H1 (cell line): Measurements from ENCODE around the gene CTNNA3.

Experiments
- CTCF ChIP-seq, 3 experiments: IDR thresholded peaks; 1 replicate in 2 of 3; 2 replicates in 1 of 3; pipeline versions ENCODE4 v1.5.1 to v1.6.1; 2011; ENCODE audit warnings: low read length in 3 of 3, mild to moderate bottlenecking in 3 of 3, inconsistent platforms in 2 of 3, low read depth in 1 of 3, moderate library complexity in 1 of 3; ENCODE audit not compliant: insufficient read depth in 1 of 3; ENCODE audit errors: control extremely low read depth in 1 of 3
- EGR1 ChIP-seq: IDR thresholded peaks from 2 replicates; pipeline ENCODE4 v1.6.1; 2011; ENCODE audit warnings: low read depth, low read length, borderline replicate concordance
- EP300 ChIP-seq, 2 experiments: IDR thresholded peaks; 1 replicate in 1 of 2; 2 replicates in 1 of 2; pipeline ENCODE4 v1.6.1; 2011 to 2012; ENCODE audit warnings: low read depth in 2 of 2, low read length in 2 of 2, mild to moderate bottlenecking in 2 of 2, borderline replicate concordance in 1 of 2, inconsistent platforms in 1 of 2, moderate library complexity in 1 of 2
- HDAC2 ChIP-seq, 2 experiments: fragments of 300-600 bp in 1 of 2; sonication (generic) in 1 of 2; IDR thresholded peaks; 2 replicates each; pipeline ENCODE4 v1.6.1; 2011 to 2012; ENCODE audit warnings: low read depth in 2 of 2, low read length in 2 of 2, mild to moderate bottlenecking in 2 of 2, moderate library complexity in 2 of 2, borderline replicate concordance in 1 of 2, inconsistent platforms in 1 of 2
- JUND ChIP-seq: IDR thresholded peaks from 2 replicates; pipeline ENCODE4 v1.6.1; 2011; ENCODE audit warnings: mild to moderate bottlenecking, improper control_type of control experiment, low read length
- POLR2A ChIP-seq, 2 experiments: IDR thresholded peaks; 1 replicate in 1 of 2; 2 replicates in 1 of 2; pipeline ENCODE4 v1.6.1; 2011; ENCODE audit warnings: low read depth in 2 of 2, low read length in 2 of 2, mild to moderate bottlenecking in 2 of 2; ENCODE audit errors: control extremely low read depth in 1 of 2
- RAD21 ChIP-seq, 2 experiments: IDR thresholded peaks in 1 of 2; conservative IDR thresholded peaks in 1 of 2; 2 replicates each; pipeline ENCODE4 v1.6.1; 2011; ENCODE audit warnings: low read depth in 2 of 2, low read length in 2 of 2, improper control_type of control experiment in 1 of 2, inconsistent platforms in 1 of 2, mild to moderate bottlenecking in 1 of 2, moderate library complexity in 1 of 2

GRCh38 chr10:67386260-67386659 is 309.7 kb downstream of the CTNNA3 start:
- TF ChIP-seq EGR1 (no peak), CTCF (IDR thresholded peaks at IDR 0.05; ENCODE audit: control extremely low read depth in 1 of 3, insufficient read depth in 1 of 3, low read depth in 1 of 3, low read length in 3 of 3) (no peak), POLR2A (IDR thresholded peaks at IDR 0.05; ENCODE audit: control extremely low read depth in 1 of 2, low read depth in 2 of 2, low read length in 2 of 2) (no peak), HDAC2 (IDR thresholded peaks at IDR 0.05; ENCODE audit: borderline replicate concordance in 1 of 2, low read depth in 2 of 2, low read length in 2 of 2) (no peak), RAD21 (IDR thresholded peaks at IDR 0.05 in 1 of 2, conservative IDR thresholded peaks at IDR 0.05 in 1 of 2; ENCODE audit: low read depth in 2 of 2, low read length in 2 of 2) (no peak), EP300 (IDR thresholded peaks at IDR 0.05; ENCODE audit: borderline replicate concordance in 1 of 2, low read depth in 2 of 2, low read length in 2 of 2) (no peak), JUND (no peak)
